Measurements from ENCODE around the gene ESD. TPM values are rescaled to one million over a fixed set of nuclear protein-coding genes. Genes with fewer than 3 reads are reported as not detected.

Gene ESD, protein sequence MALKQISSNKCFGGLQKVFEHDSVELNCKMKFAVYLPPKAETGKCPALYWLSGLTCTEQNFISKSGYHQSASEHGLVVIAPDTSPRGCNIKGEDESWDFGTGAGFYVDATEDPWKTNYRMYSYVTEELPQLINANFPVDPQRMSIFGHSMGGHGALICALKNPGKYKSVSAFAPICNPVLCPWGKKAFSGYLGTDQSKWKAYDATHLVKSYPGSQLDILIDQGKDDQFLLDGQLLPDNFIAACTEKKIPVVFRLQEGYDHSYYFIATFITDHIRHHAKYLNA
- 76.7 and 88.1 TPM in 2 replicates for total RNA-seq

DNA sequence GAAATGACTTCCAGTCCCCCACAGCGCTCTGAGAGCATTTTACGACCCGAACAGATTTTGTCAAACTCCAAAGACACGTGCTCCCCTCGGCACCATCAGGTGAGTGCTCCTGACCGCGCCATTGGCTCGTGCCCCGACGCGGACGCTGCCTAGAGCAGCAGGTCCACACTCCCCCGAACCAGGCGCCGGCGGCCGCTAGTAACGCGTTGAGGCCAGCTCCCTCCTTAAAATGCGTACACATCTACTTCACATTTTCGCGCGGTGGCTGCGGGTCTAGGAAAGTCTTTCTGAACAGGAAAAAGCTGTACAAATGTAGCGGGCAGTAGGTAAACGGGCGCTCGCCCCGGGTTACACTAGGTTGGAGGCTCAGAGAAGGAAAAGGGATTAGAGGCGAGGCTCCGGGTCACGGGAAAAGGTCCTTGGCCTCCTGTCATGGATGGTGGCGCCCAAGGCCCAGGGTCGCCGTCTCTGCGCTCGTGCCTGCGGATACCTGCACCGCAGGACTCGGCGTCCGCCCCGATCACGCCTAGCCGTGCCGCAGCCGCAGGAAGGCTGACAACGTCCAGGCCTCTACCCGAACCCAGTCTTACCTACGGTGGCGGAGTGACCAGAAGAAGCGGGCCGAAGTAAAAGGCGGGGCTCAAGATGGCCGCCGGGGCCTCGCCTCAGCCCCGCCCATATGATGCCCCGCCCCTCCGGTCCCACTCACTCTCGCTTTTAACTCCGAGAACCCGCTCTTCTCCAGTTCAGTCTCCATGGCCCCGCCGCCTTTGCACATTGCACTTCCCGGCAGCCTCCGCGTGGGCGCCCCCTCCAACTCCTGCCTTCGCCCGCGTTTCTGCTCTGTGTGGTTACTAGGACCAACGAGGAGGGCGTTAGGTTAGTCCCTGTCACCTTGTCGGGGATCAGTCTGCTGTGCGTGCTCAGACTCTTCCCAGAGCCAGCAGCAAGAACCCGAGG is at the start of gene ESD:
Gene ESD, minus strand, starts transcription at position 647 of the 960 bp plus-strand sequence. CDS start 5,748 bp downstream, outside the sequence.

Other genes with a start within 250 kb of the ESD start
- 8.2 and 8.4 TPM in 2 replicates for gene LRCH1, start 244.0 kb downstream of the ESD start, total RNA-seq
- gene HTR2A, start 99.9 kb upstream of the ESD start, total RNA-seq, result under 0.01 TPM in 1 of 2 replicates, not detected in the other

All from epithelial cell of umbilical artery (primary cell).